ENCODE results near the gene CALN1. TPM values are rescaled to one million over a fixed set of nuclear protein-coding genes. Genes with fewer than 3 reads are reported as not detected.

The CALN1 gene
- total and polyA plus RNA-seq, 4 donors: 0.02 to 0.91 (median 0.03) TPM

- WGBS, 2 donors: 79 to 89% methylated on average over 3 of the region's 3 CpGs
- no peaks in the 10 kb centered on the region for H3K27me3 ChIP-seq (ENCODE audit: control insufficient read depth in 3 of 3, insufficient read depth in 3 of 3, low read length in 2 of 3)
- no peak overlapping the region for H3K27ac ChIP-seq (ENCODE audit: low read depth in 1 of 2, low read length in 1 of 2)
- H3K36me3 ChIP-seq (ENCODE audit: control insufficient read depth in 4 of 4, insufficient read depth in 4 of 4, low read length in 4 of 4): no peaks in the 10 kb centered on the region
- H3K4me3 ChIP-seq: no peak overlapping the region
- H3K9ac ChIP-seq (ENCODE audit: insufficient read depth in 1 of 2, low read length in 2 of 2): no peak overlapping the region
- TF ChIP-seq, protein P1, sequence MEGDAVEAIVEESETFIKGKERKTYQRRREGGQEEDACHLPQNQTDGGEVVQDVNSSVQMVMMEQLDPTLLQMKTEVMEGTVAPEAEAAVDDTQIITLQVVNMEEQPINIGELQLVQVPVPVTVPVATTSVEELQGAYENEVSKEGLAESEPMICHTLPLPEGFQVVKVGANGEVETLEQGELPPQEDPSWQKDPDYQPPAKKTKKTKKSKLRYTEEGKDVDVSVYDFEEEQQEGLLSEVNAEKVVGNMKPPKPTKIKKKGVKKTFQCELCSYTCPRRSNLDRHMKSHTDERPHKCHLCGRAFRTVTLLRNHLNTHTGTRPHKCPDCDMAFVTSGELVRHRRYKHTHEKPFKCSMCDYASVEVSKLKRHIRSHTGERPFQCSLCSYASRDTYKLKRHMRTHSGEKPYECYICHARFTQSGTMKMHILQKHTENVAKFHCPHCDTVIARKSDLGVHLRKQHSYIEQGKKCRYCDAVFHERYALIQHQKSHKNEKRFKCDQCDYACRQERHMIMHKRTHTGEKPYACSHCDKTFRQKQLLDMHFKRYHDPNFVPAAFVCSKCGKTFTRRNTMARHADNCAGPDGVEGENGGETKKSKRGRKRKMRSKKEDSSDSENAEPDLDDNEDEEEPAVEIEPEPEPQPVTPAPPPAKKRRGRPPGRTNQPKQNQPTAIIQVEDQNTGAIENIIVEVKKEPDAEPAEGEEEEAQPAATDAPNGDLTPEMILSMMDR (IDR thresholded peaks at IDR 0.05; ENCODE audit: control extremely low read depth, extremely low read depth): no peak
- ATAC-seq (ENCODE audit: insufficient read depth, low FRiP score) (no peak), DNase-seq (no peak)
- H3K9me3 ChIP-seq (ENCODE audit: control insufficient read depth in 4 of 4, insufficient read depth in 3 of 4, low read length in 3 of 4): peaks cover 0 to 8% (median 4%) of the 10 kb centered on the region in 4 donors
- H3K4me1 ChIP-seq (ENCODE audit: control insufficient read depth in 5 of 5, insufficient read depth in 5 of 5, low read length in 5 of 5): no peaks in the 10 kb centered on the region
Measured at GRCh38 chr7:71804256-71804655, 607.9 kb downstream of the CALN1 start.

DNA sequence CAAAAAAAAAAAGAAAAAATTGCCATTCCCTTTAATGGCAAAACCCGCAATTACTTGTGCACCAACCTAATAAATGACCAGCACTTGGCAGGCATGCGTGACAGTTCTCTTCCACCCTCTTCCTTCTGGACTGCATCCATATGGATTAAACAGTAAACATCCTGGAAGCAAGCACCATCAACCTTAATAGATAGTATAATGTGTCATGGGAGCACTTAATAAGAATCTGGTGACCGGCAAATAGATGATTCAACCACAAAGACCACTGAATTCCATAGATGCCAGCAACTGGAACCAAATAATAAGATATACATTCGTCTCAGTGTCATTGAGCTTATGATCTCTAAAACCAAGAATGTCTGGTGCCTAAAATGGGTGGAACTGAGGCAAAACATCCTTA is 610.2 kb downstream of the CALN1 start:
- Histone ChIP-seq H3K36me3 (ENCODE audit: control insufficient read depth in 4 of 4, insufficient read depth in 4 of 4, low read length in 4 of 4) (no peaks in the 10 kb centered on the region), H3K9ac (ENCODE audit: insufficient read depth in 1 of 2, low read length in 2 of 2) (no peak overlapping the region), H3K4me1 (ENCODE audit: control insufficient read depth in 5 of 5, insufficient read depth in 5 of 5, low read length in 5 of 5) (no peaks in the 10 kb centered on the region), H3K27ac (ENCODE audit: low read depth in 1 of 2, low read length in 1 of 2) (no peak overlapping the region), H3K27me3 (ENCODE audit: control insufficient read depth in 3 of 3, insufficient read depth in 3 of 3, low read length in 2 of 3) (no peaks in the 10 kb centered on the region), H3K9me3 (ENCODE audit: control insufficient read depth in 4 of 4, insufficient read depth in 3 of 4, low read length in 3 of 4) (peaks cover 0 to 6% (median 3%) of the 10 kb centered on the region in 4 donors), H3K4me3 (no peak overlapping the region)
- TF ChIP-seq, protein P1 (IDR thresholded peaks at IDR 0.05; ENCODE audit: control extremely low read depth, extremely low read depth): no peak
- ATAC-seq (ENCODE audit: insufficient read depth, low FRiP score) (no peak), DNase-seq (no peak)
- WGBS, 2 donors: 72 to 88% methylated on average over 4 of the region's 4 CpGs

GRCh38 chr7:71800321-71800720 is 611.8 kb downstream of the CALN1 start:
- 92% methylated on average over 11 of the region's 11 CpGs for WGBS, 2 donors
- no peak overlapping the region for H3K9ac ChIP-seq (ENCODE audit: insufficient read depth in 1 of 2, low read length in 2 of 2)
- H3K36me3 ChIP-seq (ENCODE audit: control insufficient read depth in 4 of 4, insufficient read depth in 4 of 4, low read length in 4 of 4): no peaks in the 10 kb centered on the region
- ATAC-seq (ENCODE audit: insufficient read depth, low FRiP score) (no peak), DNase-seq (no peak)
- H3K4me1 ChIP-seq (ENCODE audit: control insufficient read depth in 5 of 5, insufficient read depth in 5 of 5, low read length in 5 of 5): no peaks in the 10 kb centered on the region
- H3K27me3 ChIP-seq (ENCODE audit: control insufficient read depth in 3 of 3, insufficient read depth in 3 of 3, low read length in 2 of 3): no peaks in the 10 kb centered on the region
- no peak overlapping the region for H3K4me3 ChIP-seq
- TF ChIP-seq, protein P1 (IDR thresholded peaks at IDR 0.05; ENCODE audit: control extremely low read depth, extremely low read depth): no peak
- no peaks in the 10 kb centered on the region for H3K9me3 ChIP-seq (ENCODE audit: control insufficient read depth in 4 of 4, insufficient read depth in 3 of 4, low read length in 3 of 4)
- H3K27ac ChIP-seq (ENCODE audit: low read depth in 1 of 2, low read length in 1 of 2): no peak overlapping the region

GRCh38 chr7:71795410-71795809 is 616.7 kb downstream of the CALN1 start:
- Histone ChIP-seq H3K9ac (ENCODE audit: insufficient read depth in 1 of 2, low read length in 2 of 2) (no peak overlapping the region), H3K4me3 (no peak overlapping the region), H3K27ac (ENCODE audit: low read depth in 1 of 2, low read length in 1 of 2) (no peak overlapping the region), H3K36me3 (ENCODE audit: control insufficient read depth in 4 of 4, insufficient read depth in 4 of 4, low read length in 4 of 4) (no peaks in the 10 kb centered on the region), H3K9me3 (ENCODE audit: control insufficient read depth in 4 of 4, insufficient read depth in 3 of 4, low read length in 3 of 4) (no peaks in the 10 kb centered on the region), H3K27me3 (ENCODE audit: control insufficient read depth in 3 of 3, insufficient read depth in 3 of 3, low read length in 2 of 3) (no peaks in the 10 kb centered on the region), H3K4me1 (ENCODE audit: control insufficient read depth in 5 of 5, insufficient read depth in 5 of 5, low read length in 5 of 5) (no peaks in the 10 kb centered on the region)
- TF ChIP-seq, protein P1 (IDR thresholded peaks at IDR 0.05; ENCODE audit: control extremely low read depth, extremely low read depth): no peak
- DNase-seq: no peak
- ATAC-seq (ENCODE audit: insufficient read depth, low FRiP score): no peak
- WGBS, 2 donors: 91 to 92% methylated on average over 10 of the region's 10 CpGs
